HCT116 (cell line): ENCODE data around the gene USP36. TPM values are rescaled to one million over a fixed set of nuclear protein-coding genes. Genes with fewer than 3 reads are reported as not detected.

ENCODE experiments used
- ATAC-seq: fragments of 200-7000 bp; cut with Tn5 transposase; 2 replicates; pipeline ENCODE4 v1.9.1; 2020; ENCODE audit warnings: mild to moderate bottlenecking, moderate library complexity
- BruUV-seq: library from RNA; stranded (reverse); fragments of 400-500 nt; replicated peaks from 2 replicates; lab custom pipeline; 2021; lab: Mats Ljungman, UMichigan
- CTCF ChIA-PET: fragments of 300-600 bp; sonication (Branson Sonifier 250); formaldehyde crosslinking; loops from one replicate; lab custom pipeline; 2021; ENCODE audit warnings: antibody characterized with exemption; lab: Charles Lee
- POLR2A ChIA-PET: fragments of 300-600, 350-600 bp; sonication (Branson Sonifier 250); formaldehyde crosslinking; loops from one replicate; lab custom pipeline; 2021; ENCODE audit warnings: antibody characterized with exemption; lab: Charles Lee
- RAD21 ChIA-PET, 2 experiments: fragments of 300-600 bp; sonication (Branson Sonifier 250); formaldehyde crosslinking; loops; one replicate each; lab custom pipeline; 2023; ENCODE audit warnings: low total read pairs in 2 of 2; ENCODE audit not compliant: uncharacterized antibody in 2 of 2, unreplicated experiment in 2 of 2, low non-redundant PET in 1 of 2; lab: Charles Lee
- DNase-seq: peaks from one replicate; pipeline ENCODE4 v3.0.0-alpha.2; 2010; ENCODE audit warnings: low read depth, low spot score
- H2AFZ ChIP-seq: fragments of 200-600 bp; shearing (Covaris generic), sonication (generic); 2 replicates; pipeline ENCODE4 v1.6.1; 2017; ENCODE audit warnings: low read depth, mixed run types, mixed read lengths, antibody characterized with exemption, low read length; ENCODE audit not compliant: poor library complexity, severe bottlenecking
- H3K27ac ChIP-seq: 2 replicates; pipeline ENCODE4 v1.5.1; 2012; ENCODE audit warnings: low read depth, low read length
- H3K27me3 ChIP-seq: fragments of 200-600 bp; sonication (generic); 2 replicates; pipeline ENCODE4 v1.6.1; 2016; ENCODE audit warnings: mixed run types, low read length, mixed read lengths; ENCODE audit not compliant: insufficient read depth
- H3K36me3 ChIP-seq, 2 experiments: fragments of 200-500 bp in 1 of 2; fragments of 200-600 bp in 1 of 2; sonication (Bioruptor generic) in 1 of 2; sonication (generic) in 1 of 2; 2 replicates each; pipeline versions ENCODE4 v1.5.1 to v1.6.1; 2014 to 2016; ENCODE audit warnings: low read length in 2 of 2, inconsistent platforms in 1 of 2, mixed read lengths in 1 of 2, mixed run types in 1 of 2; ENCODE audit not compliant: insufficient read depth in 2 of 2, control insufficient read depth in 1 of 2
- H3K4me1 ChIP-seq, 2 experiments: fragments of 200-600 bp in 1 of 2; sonication (generic) in 1 of 2; 2 replicates each; pipeline versions ENCODE4 v1.5.1 to v1.6.1; 2012 to 2017; ENCODE audit warnings: low read length in 2 of 2, inconsistent platforms in 1 of 2, mild to moderate bottlenecking in 1 of 2, mixed read lengths in 1 of 2, mixed run types in 1 of 2, moderate library complexity in 1 of 2; ENCODE audit not compliant: insufficient read depth in 2 of 2, control insufficient read depth in 1 of 2
- H3K4me2 ChIP-seq: fragments of 200-600 bp; sonication (generic); 2 replicates; pipeline ENCODE4 v1.6.1; 2017; ENCODE audit warnings: mixed run types, low read length, mixed read lengths
- H3K4me3 ChIP-seq, 2 experiments: fragments of 200-600 bp in 1 of 2; sonication (generic) in 1 of 2; replicated peaks in 1 of 2; 2 replicates each; pipeline ENCODE4 v1.5.1; 2011 to 2016; ENCODE audit warnings: low read length in 2 of 2, control low read depth in 1 of 2, low read depth in 1 of 2, mild to moderate bottlenecking in 1 of 2, mixed read lengths in 1 of 2, mixed run types in 1 of 2
- H3K79me2 ChIP-seq: fragments of 200-600 bp; sonication (generic); 2 replicates; pipeline ENCODE4 v1.6.1; 2017; ENCODE audit warnings: mild to moderate bottlenecking, mixed run types, low read length, moderate library complexity, mixed read lengths; ENCODE audit not compliant: insufficient read depth
- H3K9ac ChIP-seq: fragments of 200-600 bp; sonication (generic); 2 replicates; pipeline ENCODE4 v1.6.1; 2016; ENCODE audit warnings: low read length, mixed read lengths
- H3K9me2 ChIP-seq: fragments of 200-600 bp; sonication (generic), shearing (Covaris generic); 2 replicates; pipeline ENCODE4 v1.6.1; 2017; ENCODE audit warnings: mixed run types, mild to moderate bottlenecking, moderate library complexity; ENCODE audit not compliant: insufficient read depth
- H3K9me3 ChIP-seq, 2 experiments: fragments of 200-500 bp in 1 of 2; fragments of 200-600 bp in 1 of 2; sonication (Bioruptor generic) in 1 of 2; sonication (generic) in 1 of 2; 2 replicates each; pipeline ENCODE4 v1.6.1; 2014 to 2017; ENCODE audit warnings: low read length in 2 of 2, mixed read lengths in 2 of 2, inconsistent platforms in 1 of 2, low read depth in 1 of 2, mild to moderate bottlenecking in 1 of 2, mixed run types in 1 of 2, moderate library complexity in 1 of 2; ENCODE audit not compliant: control insufficient read depth in 1 of 2, insufficient read depth in 1 of 2
- H4K20me1 ChIP-seq: fragments of 200-600 bp; sonication (generic), shearing (Covaris generic); 2 replicates; pipeline ENCODE4 v1.6.1; 2017; ENCODE audit warnings: mixed run types, mild to moderate bottlenecking, moderate library complexity; ENCODE audit not compliant: insufficient read depth
- FOSL1 ChIP-seq: IDR thresholded peaks from 2 replicates; pipeline ENCODE4 v1.6.1; 2012; ENCODE audit warnings: low read depth
- JUND ChIP-seq: IDR thresholded peaks from 2 replicates; pipeline ENCODE4 v1.6.1; 2012
- POLR2AphosphoS5 ChIP-seq: IDR thresholded peaks from 2 replicates; pipeline ENCODE4 v1.6.1; 2011; ENCODE audit warnings: mild to moderate bottlenecking, low read depth, low read length, moderate library complexity
- SIN3A ChIP-seq: IDR thresholded peaks from 2 replicates; pipeline ENCODE4 v1.6.1; 2012; ENCODE audit warnings: low read depth
- SP1 ChIP-seq: IDR thresholded peaks from 2 replicates; pipeline ENCODE4 v1.6.1; 2012; ENCODE audit warnings: low read depth
- YY1 ChIP-seq: IDR thresholded peaks from 2 replicates; pipeline ENCODE4 v1.6.1; 2011; ENCODE audit warnings: low read length, low read depth, moderate library complexity, mild to moderate bottlenecking; ENCODE audit not compliant: insufficient replicate concordance; ENCODE audit errors: extremely low read depth
- ZNF274 ChIP-seq: fragments of 200-500 bp; sonication (Bioruptor generic); IDR thresholded peaks from 2 replicates; pipeline ENCODE4 v1.6.1; 2014; ENCODE audit warnings: mild to moderate bottlenecking, low read depth, low read length, inconsistent platforms
- intact Hi-C: fragments of 100-400 bp; cut with micrococcal nuclease; formaldehyde crosslinking; loops from 2 replicates; pipeline ENCODE4 v1.10.0; 2022
- total RNA-seq: library from RNA; stranded (reverse); gene quantifications from one replicate; pipeline ENCODE4 v1.2.1, GENCODE V29; 2021; ENCODE audit not compliant: unreplicated experiment
- TF ChIP-seq, protein P1 (sequence below), 3 experiments: fragments of 200-600 bp in 1 of 3; sonication (generic) in 1 of 3; IDR thresholded peaks in 2 of 3; conservative IDR thresholded peaks in 1 of 3; 2 replicates each; pipeline ENCODE4 v1.5.1; 2012 to 2017; ENCODE audit warnings: low read depth in 2 of 3, low read length in 2 of 3, antibody characterized with exemption in 1 of 3, borderline replicate concordance in 1 of 3, control low read depth in 1 of 3, mild to moderate bottlenecking in 1 of 3, mixed read lengths in 1 of 3, mixed run types in 1 of 3, moderate library complexity in 1 of 3; ENCODE audit not compliant: insufficient read depth in 1 of 3
- TF ChIP-seq, protein P2 (sequence below): IDR thresholded peaks from 2 replicates; pipeline ENCODE4 v1.6.1; 2011; ENCODE audit warnings: mild to moderate bottlenecking, low read length, moderate library complexity; ENCODE audit not compliant: insufficient replicate concordance; ENCODE audit errors: extremely low read depth
- TF ChIP-seq, protein P3 (sequence below): IDR thresholded peaks from 2 replicates; pipeline ENCODE4 v1.6.1; 2012; ENCODE audit warnings: low read depth

Gene USP36
- total RNA-seq, 1 experiment from 2014 or later = 104 TPM

DNA sequence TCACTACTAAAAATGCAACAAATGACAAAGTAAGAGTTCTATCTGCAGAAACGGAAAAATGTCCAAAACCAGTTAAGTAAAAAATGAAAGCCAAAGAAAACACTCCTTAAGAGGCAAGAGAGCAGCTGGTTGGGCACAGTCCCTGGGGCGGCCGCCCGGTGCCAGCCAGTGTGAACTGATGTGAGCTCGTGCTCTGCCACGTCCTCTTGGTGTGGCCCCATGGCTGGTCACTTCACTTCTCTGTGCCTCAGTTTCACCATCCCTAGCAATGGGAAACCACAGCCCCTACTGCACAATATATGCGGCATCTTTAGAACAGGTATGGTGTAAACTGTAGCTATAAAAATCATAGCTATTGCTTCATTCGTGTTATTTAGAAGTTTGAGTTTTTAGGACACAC is 21.2 kb downstream of the USP36 start:
- ChIA-PET POLR2A (no interaction called here), RAD21 (no interaction called here), CTCF (no interaction called here)
- Histone ChIP-seq H3K4me2 (no peak overlapping the region), H3K4me3 (no peak overlapping the region), H3K36me3 (peaks cover 74 to 91% of the 10 kb centered on the region in 2 experiments), H2AFZ (no peak overlapping the region), H3K4me1 (no peaks in the 10 kb centered on the region), H3K27ac (no peak overlapping the region), H3K9ac (no peak overlapping the region), H4K20me1 (peaks cover under 1% of the 10 kb centered on the region; the same call in 1 of the 2 replicates), H3K9me3 (no peaks in the 10 kb centered on the region), H3K9me2 (no peaks in the 10 kb centered on the region), H3K79me2 (peaks cover 55% of the 10 kb centered on the region), H3K27me3 (no peaks in the 10 kb centered on the region)
- no TSS peak for BruUV-seq
- TF ChIP-seq, protein P1, sequence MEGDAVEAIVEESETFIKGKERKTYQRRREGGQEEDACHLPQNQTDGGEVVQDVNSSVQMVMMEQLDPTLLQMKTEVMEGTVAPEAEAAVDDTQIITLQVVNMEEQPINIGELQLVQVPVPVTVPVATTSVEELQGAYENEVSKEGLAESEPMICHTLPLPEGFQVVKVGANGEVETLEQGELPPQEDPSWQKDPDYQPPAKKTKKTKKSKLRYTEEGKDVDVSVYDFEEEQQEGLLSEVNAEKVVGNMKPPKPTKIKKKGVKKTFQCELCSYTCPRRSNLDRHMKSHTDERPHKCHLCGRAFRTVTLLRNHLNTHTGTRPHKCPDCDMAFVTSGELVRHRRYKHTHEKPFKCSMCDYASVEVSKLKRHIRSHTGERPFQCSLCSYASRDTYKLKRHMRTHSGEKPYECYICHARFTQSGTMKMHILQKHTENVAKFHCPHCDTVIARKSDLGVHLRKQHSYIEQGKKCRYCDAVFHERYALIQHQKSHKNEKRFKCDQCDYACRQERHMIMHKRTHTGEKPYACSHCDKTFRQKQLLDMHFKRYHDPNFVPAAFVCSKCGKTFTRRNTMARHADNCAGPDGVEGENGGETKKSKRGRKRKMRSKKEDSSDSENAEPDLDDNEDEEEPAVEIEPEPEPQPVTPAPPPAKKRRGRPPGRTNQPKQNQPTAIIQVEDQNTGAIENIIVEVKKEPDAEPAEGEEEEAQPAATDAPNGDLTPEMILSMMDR (IDR thresholded peaks at IDR 0.05 in 2 of 3, conservative IDR thresholded peaks at IDR 0.05 in 1 of 3; ENCODE audit: borderline replicate concordance in 1 of 3, insufficient read depth in 1 of 3, low read depth in 2 of 3, low read length in 2 of 3) = no peak
- TF ChIP-seq FOSL1 = no peak
- no peak for TF ChIP-seq ZNF274
- ATAC-seq = no peak
- intact Hi-C loops = no loop called here
- DNase-seq = no peak

DNA sequence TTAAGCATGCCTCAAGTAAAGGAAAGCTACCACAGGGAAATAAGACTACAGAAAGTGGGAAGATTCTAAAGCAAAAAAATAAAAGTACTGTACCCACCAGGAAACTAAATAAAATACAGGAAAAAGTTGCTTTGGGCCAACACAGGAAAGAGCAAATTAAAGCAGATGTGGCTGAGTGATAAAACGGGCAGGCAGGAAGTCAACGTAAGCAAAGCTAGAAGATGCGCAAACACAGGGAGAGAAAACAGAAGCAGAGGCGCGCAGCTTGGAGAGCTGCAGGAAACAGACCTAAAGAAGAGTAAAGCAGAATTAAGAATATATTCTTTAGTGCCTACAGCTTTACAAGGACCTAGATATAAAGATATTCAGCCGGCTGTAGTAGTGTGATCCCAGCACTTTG is 21.7 kb downstream of the USP36 start:
- peaks cover 74 to 91% of the 10 kb centered on the region in 2 experiments for H3K36me3 ChIP-seq
- ATAC-seq (no peak), DNase-seq (no peak)
- intact Hi-C loops = no loop called here
- no TSS peak for BruUV-seq
- H2AFZ ChIP-seq = no peak overlapping the region
- no peaks in the 10 kb centered on the region for H3K4me1 ChIP-seq
- no peak overlapping the region for H3K4me3 ChIP-seq
- H4K20me1 ChIP-seq = 0 out of 2 replicates have a peak, but pooled peaks cover 4% of the 10 kb centered on the region
- no peak overlapping the region for H3K9ac ChIP-seq
- H3K4me2 ChIP-seq = no peak overlapping the region
- H3K9me3 ChIP-seq = no peaks in the 10 kb centered on the region
- CTCF ChIA-PET = no interaction called here
- RAD21 ChIA-PET = no interaction called here
- POLR2A ChIA-PET = no interaction called here
- H3K27ac ChIP-seq = no peak overlapping the region
- no peaks in the 10 kb centered on the region for H3K9me2 ChIP-seq
- H3K27me3 ChIP-seq = no peaks in the 10 kb centered on the region
- peaks cover 55% of the 10 kb centered on the region for H3K79me2 ChIP-seq
- no peak for TF ChIP-seq SP1
- no peak for TF ChIP-seq FOSL1
- no peak for TF ChIP-seq POLR2AphosphoS5
- no peak for TF ChIP-seq YY1
- TF ChIP-seq, protein P2, sequence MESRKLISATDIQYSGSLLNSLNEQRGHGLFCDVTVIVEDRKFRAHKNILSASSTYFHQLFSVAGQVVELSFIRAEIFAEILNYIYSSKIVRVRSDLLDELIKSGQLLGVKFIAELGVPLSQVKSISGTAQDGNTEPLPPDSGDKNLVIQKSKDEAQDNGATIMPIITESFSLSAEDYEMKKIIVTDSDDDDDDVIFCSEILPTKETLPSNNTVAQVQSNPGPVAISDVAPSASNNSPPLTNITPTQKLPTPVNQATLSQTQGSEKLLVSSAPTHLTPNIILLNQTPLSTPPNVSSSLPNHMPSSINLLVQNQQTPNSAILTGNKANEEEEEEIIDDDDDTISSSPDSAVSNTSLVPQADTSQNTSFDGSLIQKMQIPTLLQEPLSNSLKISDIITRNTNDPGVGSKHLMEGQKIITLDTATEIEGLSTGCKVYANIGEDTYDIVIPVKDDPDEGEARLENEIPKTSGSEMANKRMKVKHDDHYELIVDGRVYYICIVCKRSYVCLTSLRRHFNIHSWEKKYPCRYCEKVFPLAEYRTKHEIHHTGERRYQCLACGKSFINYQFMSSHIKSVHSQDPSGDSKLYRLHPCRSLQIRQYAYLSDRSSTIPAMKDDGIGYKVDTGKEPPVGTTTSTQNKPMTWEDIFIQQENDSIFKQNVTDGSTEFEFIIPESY = no peak
- no peak for TF ChIP-seq JUND
- TF ChIP-seq SIN3A = no peak
- TF ChIP-seq, protein P3, sequence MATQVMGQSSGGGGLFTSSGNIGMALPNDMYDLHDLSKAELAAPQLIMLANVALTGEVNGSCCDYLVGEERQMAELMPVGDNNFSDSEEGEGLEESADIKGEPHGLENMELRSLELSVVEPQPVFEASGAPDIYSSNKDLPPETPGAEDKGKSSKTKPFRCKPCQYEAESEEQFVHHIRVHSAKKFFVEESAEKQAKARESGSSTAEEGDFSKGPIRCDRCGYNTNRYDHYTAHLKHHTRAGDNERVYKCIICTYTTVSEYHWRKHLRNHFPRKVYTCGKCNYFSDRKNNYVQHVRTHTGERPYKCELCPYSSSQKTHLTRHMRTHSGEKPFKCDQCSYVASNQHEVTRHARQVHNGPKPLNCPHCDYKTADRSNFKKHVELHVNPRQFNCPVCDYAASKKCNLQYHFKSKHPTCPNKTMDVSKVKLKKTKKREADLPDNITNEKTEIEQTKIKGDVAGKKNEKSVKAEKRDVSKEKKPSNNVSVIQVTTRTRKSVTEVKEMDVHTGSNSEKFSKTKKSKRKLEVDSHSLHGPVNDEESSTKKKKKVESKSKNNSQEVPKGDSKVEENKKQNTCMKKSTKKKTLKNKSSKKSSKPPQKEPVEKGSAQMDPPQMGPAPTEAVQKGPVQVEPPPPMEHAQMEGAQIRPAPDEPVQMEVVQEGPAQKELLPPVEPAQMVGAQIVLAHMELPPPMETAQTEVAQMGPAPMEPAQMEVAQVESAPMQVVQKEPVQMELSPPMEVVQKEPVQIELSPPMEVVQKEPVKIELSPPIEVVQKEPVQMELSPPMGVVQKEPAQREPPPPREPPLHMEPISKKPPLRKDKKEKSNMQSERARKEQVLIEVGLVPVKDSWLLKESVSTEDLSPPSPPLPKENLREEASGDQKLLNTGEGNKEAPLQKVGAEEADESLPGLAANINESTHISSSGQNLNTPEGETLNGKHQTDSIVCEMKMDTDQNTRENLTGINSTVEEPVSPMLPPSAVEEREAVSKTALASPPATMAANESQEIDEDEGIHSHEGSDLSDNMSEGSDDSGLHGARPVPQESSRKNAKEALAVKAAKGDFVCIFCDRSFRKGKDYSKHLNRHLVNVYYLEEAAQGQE = no peak
- TF ChIP-seq ZNF274 = no peak
